Measurements from ENCODE around the gene PRH2. TPM values are rescaled to one million over a fixed set of nuclear protein-coding genes. Genes with fewer than 3 reads are reported as not detected.

Gene PRH2
- total RNA-seq, 1 experiment from 2014 or later = not detected

GRCh38 chr12:10941369-10941768, 12.3 kb downstream of the PRH2 start:
- TF ChIP-seq ATF3 (IDR thresholded peaks at IDR 0.05) = no peak
- no peak for TF ChIP-seq POLR2AphosphoS5 (IDR thresholded peaks at IDR 0.05; ENCODE audit: low read depth, low read length)
- no peak for TF ChIP-seq ZNF274 (IDR thresholded peaks at IDR 0.05; ENCODE audit: low read depth, low read length)
- TF ChIP-seq REST (IDR thresholded peaks at IDR 0.05; ENCODE audit: low read depth) = no peak
- no peak for TF ChIP-seq SP1 (IDR thresholded peaks at IDR 0.05; ENCODE audit: low read depth)
- no peak for TF ChIP-seq CEBPB (IDR thresholded peaks at IDR 0.05; ENCODE audit: low read depth)
- no peak for TF ChIP-seq YY1 (IDR thresholded peaks at IDR 0.05; ENCODE audit: extremely low read depth, insufficient replicate concordance, low read depth, low read length)
- TF ChIP-seq CTCF (IDR thresholded peaks at IDR 0.05 in 2 of 3, conservative IDR thresholded peaks at IDR 0.05 in 1 of 3; ENCODE audit: borderline replicate concordance in 1 of 3, insufficient read depth in 1 of 3, low read depth in 2 of 3, low read length in 2 of 3) = no peak
- TF ChIP-seq RAD21 (IDR thresholded peaks at IDR 0.05; ENCODE audit: low read depth) = no peak
- no peak for TF ChIP-seq ZFX (IDR thresholded peaks at IDR 0.05)
- TF ChIP-seq ELF1 (IDR thresholded peaks at IDR 0.05; ENCODE audit: borderline replicate concordance, low read depth) = no peak
- TF ChIP-seq SRF (IDR thresholded peaks at IDR 0.05; ENCODE audit: low read depth) = no peak
- TF ChIP-seq EZH2 (IDR thresholded peaks at IDR 0.05) = no peak
- no peak for TF ChIP-seq MAX (IDR thresholded peaks at IDR 0.05)
- Histone ChIP-seq H3K27me3 (ENCODE audit: insufficient read depth, low read length) (no peaks in the 10 kb centered on the region), H3K4me2 (ENCODE audit: low read length) (peak overlapping the region; percentile 75), H3K9me3 (ENCODE audit: control insufficient read depth in 1 of 2, insufficient read depth in 1 of 2, low read depth in 1 of 2, low read length in 2 of 2) (no peaks in the 10 kb centered on the region), H3K27ac (ENCODE audit: low read depth, low read length) (peak overlapping the region; percentile 86; the same call in 1 of the 2 replicates), H3K79me2 (ENCODE audit: insufficient read depth, low read length) (no peaks in the 10 kb centered on the region), H3K4me1 (ENCODE audit: control insufficient read depth in 1 of 2, insufficient read depth in 2 of 2, low read length in 2 of 2) (peaks cover 19 to 42% of the 10 kb centered on the region in 2 experiments), H2AFZ (ENCODE audit: low read depth, low read length, poor library complexity, severe bottlenecking) (no peak overlapping the region), H3K9me2 (ENCODE audit: insufficient read depth) (no peaks in the 10 kb centered on the region), H3K4me3 (replicated peaks in 1 of 2; ENCODE audit: low read depth in 1 of 2, low read length in 2 of 2) (no peak overlapping the region), H3K36me3 (ENCODE audit: control insufficient read depth in 1 of 2, insufficient read depth in 2 of 2, low read length in 2 of 2) (no peaks in the 10 kb centered on the region), H3K9ac (ENCODE audit: low read length) (no peak overlapping the region), H4K20me1 (ENCODE audit: insufficient read depth) (no peaks in the 10 kb centered on the region)
- BruUV-seq (replicated peaks) = no TSS peak
- CTCF ChIA-PET = no interaction called here
- RAD21 ChIA-PET (ENCODE audit: low non-redundant PET in 1 of 2, low total read pairs in 2 of 2, uncharacterized antibody in 2 of 2, unreplicated experiment in 2 of 2) = no interaction called here
- DNase-seq (ENCODE audit: low read depth, low spot score) (no peak), ATAC-seq (no peak)
- POLR2A ChIA-PET = no interaction called here
- intact Hi-C loops (cut with micrococcal nuclease) = no loop called here
